GM21360 (cell line): ENCODE measurements around the gene ARNT2.
"Not testable (repeated sequence)": the region's sequence is repeated elsewhere in the genome, so short reads cannot be mapped to it uniquely, and the experiment has no call there.

ENCODE experiments used
- ATAC-seq: cut with Tn5 transposase; IDR thresholded peaks from one replicate; pipeline ENCODE4 v1.9.1; 2021; ENCODE audit warnings: mild to moderate bottlenecking, moderate library complexity; ENCODE audit not compliant: unreplicated experiment

ARNT2 gene

GRCh38 chr15:80639168-80639555 is 235.0 kb downstream of the ARNT2 start:
- no peak for ATAC-seq

- ATAC-seq, result no peak
These were observed 236.4 kb downstream of the ARNT2 start for GRCh38 chr15:80640531-80641121.

GRCh38 chr15:80641384-80641783 is 237.2 kb downstream of the ARNT2 start:
- ATAC-seq, result no peak

GRCh38 chr15:80643431-80643951 is 239.3 kb downstream of the ARNT2 start:
- no peak for ATAC-seq

- ATAC-seq, result no peak
These were observed 241.4 kb downstream of the ARNT2 start for GRCh38 chr15:80645494-80646065.

- ATAC-seq, result not testable (repeated sequence)
These were observed 243.2 kb downstream of the ARNT2 start for GRCh38 chr15:80647424-80647823.
